ENCODE results near the gene AVEN. TPM values are rescaled to one million over a fixed set of nuclear protein-coding genes. Genes with fewer than 3 reads are reported as not detected.
A peak's percentile ranks its signal among the peaks of the same experiment; 100 is the strongest.

The AVEN gene
- total and polyA plus RNA-seq, 2 donors from 2014 or later: 6.4 to 7.1 TPM

DNA sequence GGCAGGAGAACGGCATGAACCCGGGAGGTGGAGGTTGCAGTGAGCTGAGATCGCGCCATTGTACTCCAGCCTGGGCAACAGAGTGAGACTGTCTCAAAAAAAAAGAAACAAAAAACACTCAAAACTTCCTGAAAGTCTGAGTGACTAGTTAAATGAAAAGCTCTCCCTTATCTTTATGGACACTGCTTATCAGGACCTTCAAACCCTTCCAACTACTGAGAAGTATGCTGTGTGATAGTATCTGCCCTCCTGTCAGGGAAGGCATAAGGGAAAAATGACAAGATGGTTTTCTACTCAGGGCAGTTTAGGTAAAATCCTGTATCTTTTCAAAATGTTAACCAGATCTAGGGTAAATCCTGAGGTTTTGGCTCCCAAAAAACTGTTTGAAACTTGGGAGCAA, 40.9 kb upstream of the AVEN start:
- peaks cover 0 to 10% (median 4%) of the 10 kb centered on the region in 3 donors for H3K36me3 ChIP-seq (ENCODE audit: control insufficient read depth in 2 of 3, insufficient read depth in 3 of 3, low read length in 3 of 3)
- TF ChIP-seq CTCF (IDR thresholded peaks at IDR 0.05; ENCODE audit: borderline replicate concordance, extremely low read depth, insufficient read depth): no peak
- DNase-seq: no peak
- H3K27me3 ChIP-seq (ENCODE audit: control insufficient read depth, insufficient read depth, low read length): no peaks in the 10 kb centered on the region
- H3K9ac ChIP-seq (ENCODE audit: low read length in 3 of 3): no peak overlapping the region
- H3K27ac ChIP-seq (ENCODE audit: low read depth in 2 of 2, low read length in 2 of 2): no peak overlapping the region
- H3K4me1 ChIP-seq (ENCODE audit: control insufficient read depth in 2 of 3, insufficient read depth in 2 of 3, low read depth in 1 of 3, low read length in 3 of 3): no peaks in the 10 kb centered on the region
- intact Hi-C loops (cut with DNase I): no loop called here
- H3K9me3 ChIP-seq (ENCODE audit: control insufficient read depth in 2 of 3, insufficient read depth in 1 of 3, low read length in 3 of 3): no peaks in the 10 kb centered on the region
- no peak for FAIRE-seq
- no peak overlapping the region for H3K4me3 ChIP-seq (ENCODE audit: low read length in 3 of 3)

DNA sequence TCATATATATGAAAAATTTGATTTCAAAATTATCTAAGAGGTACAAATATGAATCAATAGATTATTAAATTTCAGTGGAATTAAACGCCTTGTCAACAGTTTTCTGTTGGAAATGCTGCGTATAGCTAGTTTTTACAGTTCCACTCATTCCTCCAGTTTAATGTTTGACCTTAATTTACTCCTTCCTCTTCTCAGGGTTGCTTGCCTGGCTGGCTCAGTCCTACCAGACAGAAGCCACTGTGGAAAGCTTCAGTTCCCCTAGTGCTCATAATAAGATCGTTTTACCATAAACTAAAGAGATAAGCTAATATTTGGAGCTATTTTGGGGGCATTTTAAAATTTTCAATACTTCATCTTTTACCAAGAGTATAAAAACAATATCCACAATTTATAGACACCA, 39.9 kb upstream of the AVEN start:
- Histone ChIP-seq H3K4me1 (ENCODE audit: control insufficient read depth in 2 of 3, insufficient read depth in 2 of 3, low read depth in 1 of 3, low read length in 3 of 3) (no peaks in the 10 kb centered on the region), H3K9ac (ENCODE audit: low read length in 3 of 3) (no peak overlapping the region), H3K27ac (ENCODE audit: low read depth in 2 of 2, low read length in 2 of 2) (no peak overlapping the region), H3K4me3 (ENCODE audit: low read length in 3 of 3) (no peak overlapping the region), H3K9me3 (ENCODE audit: control insufficient read depth in 2 of 3, insufficient read depth in 1 of 3, low read length in 3 of 3) (no peaks in the 10 kb centered on the region), H3K27me3 (ENCODE audit: control insufficient read depth, insufficient read depth, low read length) (no peaks in the 10 kb centered on the region), H3K36me3 (ENCODE audit: control insufficient read depth in 2 of 3, insufficient read depth in 3 of 3, low read length in 3 of 3) (peaks cover 0 to 5% (median 0%) of the 10 kb centered on the region in 3 donors)
- DNase-seq (no peak), FAIRE-seq (peak; percentile 68)
- TF ChIP-seq CTCF (IDR thresholded peaks at IDR 0.05; ENCODE audit: borderline replicate concordance, extremely low read depth, insufficient read depth): no peak
- intact Hi-C loops (cut with DNase I): no loop called here

GRCh38 chr15:34076785-34077184, 37.8 kb upstream of the AVEN start:
- FAIRE-seq (no peak), DNase-seq (no peak)
- intact Hi-C loops (cut with DNase I): no loop called here
- Histone ChIP-seq H3K27me3 (ENCODE audit: control insufficient read depth, insufficient read depth, low read length) (no peaks in the 10 kb centered on the region), H3K9ac (ENCODE audit: low read length in 3 of 3) (no peak overlapping the region), H3K9me3 (ENCODE audit: control insufficient read depth in 2 of 3, insufficient read depth in 1 of 3, low read length in 3 of 3) (no peaks in the 10 kb centered on the region), H3K36me3 (ENCODE audit: control insufficient read depth in 2 of 3, insufficient read depth in 3 of 3, low read length in 3 of 3) (no peaks in the 10 kb centered on the region), H3K27ac (ENCODE audit: low read depth in 2 of 2, low read length in 2 of 2) (no peak overlapping the region), H3K4me1 (ENCODE audit: control insufficient read depth in 2 of 3, insufficient read depth in 2 of 3, low read depth in 1 of 3, low read length in 3 of 3) (no peaks in the 10 kb centered on the region), H3K4me3 (ENCODE audit: low read length in 3 of 3) (no peak overlapping the region)
- no peak for TF ChIP-seq CTCF (IDR thresholded peaks at IDR 0.05; ENCODE audit: borderline replicate concordance, extremely low read depth, insufficient read depth)

DNA sequence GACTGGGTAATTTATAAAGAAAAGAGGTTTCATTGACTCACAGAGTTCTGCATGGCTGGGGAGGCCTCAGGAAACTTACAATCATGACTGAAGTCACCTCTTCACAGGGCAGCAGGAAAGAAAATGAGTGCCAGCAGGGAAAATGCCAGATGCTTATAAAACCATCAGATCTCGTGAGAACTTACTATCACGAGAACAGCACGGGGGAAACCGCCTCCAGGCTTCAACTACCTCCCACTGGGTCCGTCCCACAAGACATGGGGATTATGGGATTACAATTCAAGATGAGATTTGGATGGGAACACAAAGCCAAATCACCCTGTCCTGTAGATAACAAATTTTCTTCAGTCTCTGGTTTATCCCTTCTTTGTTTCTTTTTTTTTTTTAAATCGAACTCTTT, 31.0 kb upstream of the AVEN start:
- H3K4me1 ChIP-seq (ENCODE audit: control insufficient read depth in 2 of 3, insufficient read depth in 2 of 3, low read depth in 1 of 3, low read length in 3 of 3): no peaks in the 10 kb centered on the region
- H3K27me3 ChIP-seq (ENCODE audit: control insufficient read depth, insufficient read depth, low read length): no peaks in the 10 kb centered on the region
- H3K9me3 ChIP-seq (ENCODE audit: control insufficient read depth in 2 of 3, insufficient read depth in 1 of 3, low read length in 3 of 3): no peaks in the 10 kb centered on the region
- FAIRE-seq: no peak
- intact Hi-C loops (cut with DNase I): no loop called here
- H3K9ac ChIP-seq (ENCODE audit: low read length in 3 of 3): no peak overlapping the region
- H3K4me3 ChIP-seq (ENCODE audit: low read length in 3 of 3): no peak overlapping the region
- H3K36me3 ChIP-seq (ENCODE audit: control insufficient read depth in 2 of 3, insufficient read depth in 3 of 3, low read length in 3 of 3): no peaks in the 10 kb centered on the region
- TF ChIP-seq CTCF (IDR thresholded peaks at IDR 0.05; ENCODE audit: borderline replicate concordance, extremely low read depth, insufficient read depth): no peak
- no peak for DNase-seq
- no peak overlapping the region for H3K27ac ChIP-seq (ENCODE audit: low read depth in 2 of 2, low read length in 2 of 2)
